Endothelial cell of umbilical vein (primary cell): ENCODE data around the gene PAGE5. TPM values are rescaled to one million over a fixed set of nuclear protein-coding genes. Genes with fewer than 3 reads are reported as not detected.

Source experiments
- Bru-seq: library from RNA; stranded (reverse); fragments of 400-500 nt; gene quantifications from one replicate; lab custom pipeline; 2021; lab: Mats Ljungman, UMichigan
- BruChase-seq, 2 experiments: library from RNA; stranded (reverse); fragments of 400-500 nt; gene quantifications; one replicate each; lab custom pipeline; 2021; lab: Mats Ljungman, UMichigan
- BruUV-seq: library from RNA; stranded (reverse); fragments of 400-500 nt; replicated peaks from 2 replicates; lab custom pipeline; 2021; lab: Mats Ljungman, UMichigan
- CTCF ChIA-PET: fragments of 300-600, 350-600 bp; sonication (Branson Sonifier 250); formaldehyde crosslinking; loops from one replicate; lab custom pipeline; 2021; ENCODE audit warnings: antibody characterized with exemption, inconsistent platforms; lab: Charles Lee
- POLR2A ChIA-PET: fragments of 300-600, 350-600 bp; sonication (Branson Sonifier 250); formaldehyde crosslinking; loops from one replicate; lab custom pipeline; 2021; ENCODE audit warnings: antibody characterized with exemption, inconsistent platforms; lab: Charles Lee
- DNase-seq: peaks from one replicate; pipeline ENCODE4 v3.0.0-alpha.2; 2011; ENCODE audit warnings: low read depth, low spot score
- FAIRE-seq: peaks from 2 replicates; lab custom pipeline; 2011; peaks lifted over from hg19 to GRCh38; lab: Jason Lieb, UNC
- H2AFZ ChIP-seq: 2 replicates; pipeline ENCODE4 v1.6.0; 2012; ENCODE audit warnings: low read depth, low read length, control low read depth, inconsistent platforms
- H3K27ac ChIP-seq: 2 replicates; pipeline ENCODE4 v1.5.1; 2011; ENCODE audit warnings: low read depth, mild to moderate bottlenecking, control low read depth, low read length, moderate library complexity; ENCODE audit not compliant: insufficient read depth
- H3K27me3 ChIP-seq, 2 experiments: 2 replicates each; pipeline versions ENCODE4 v1.6.0 to v1.6.1; 2011; ENCODE audit warnings: low read length in 2 of 2, mixed read lengths in 1 of 2; ENCODE audit not compliant: control insufficient read depth in 2 of 2, insufficient read depth in 2 of 2
- H3K36me3 ChIP-seq, 2 experiments: 2 replicates in 1 of 2; 3 replicates in 1 of 2; pipeline ENCODE4 v1.5.1; 2011; ENCODE audit warnings: low read length in 2 of 2, mild to moderate bottlenecking in 1 of 2, moderate library complexity in 1 of 2; ENCODE audit not compliant: control insufficient read depth in 2 of 2, insufficient read depth in 2 of 2; ENCODE audit errors: extremely low read depth in 1 of 2
- H3K4me1 ChIP-seq: 3 replicates; pipeline ENCODE4 v1.5.1; 2011; ENCODE audit warnings: mild to moderate bottlenecking, low read length; ENCODE audit not compliant: control insufficient read depth, insufficient read depth; ENCODE audit errors: extremely low read depth
- H3K4me2 ChIP-seq: 2 replicates; pipeline ENCODE4 v1.6.1; 2011; ENCODE audit warnings: low read length, control low read depth, mixed read lengths; ENCODE audit not compliant: insufficient read depth
- H3K4me3 ChIP-seq, 3 experiments: fragments of 200-600 bp in 1 of 3; sonication (generic), shearing (Covaris generic) in 1 of 3; replicated peaks in 1 of 3; 2 replicates each; pipeline ENCODE4 v1.5.1; 2011 to 2016; ENCODE audit warnings: control low read depth in 3 of 3, low read length in 3 of 3, mild to moderate bottlenecking in 2 of 3, inconsistent platforms in 1 of 3, low read depth in 1 of 3, moderate library complexity in 1 of 3; ENCODE audit not compliant: insufficient read depth in 1 of 3
- H3K79me2 ChIP-seq: 2 replicates; pipeline ENCODE4 v1.6.0; 2012; ENCODE audit warnings: low read length, inconsistent platforms; ENCODE audit not compliant: control insufficient read depth, insufficient read depth
- H3K9ac ChIP-seq: replicated peaks from 2 replicates; pipeline ENCODE3; 2011; ENCODE audit warnings: low read length, control low read depth; ENCODE audit not compliant: insufficient read depth; ENCODE audit errors: extremely low read depth
- H3K9me1 ChIP-seq: replicated peaks from 3 replicates; pipeline ENCODE4 v1.6.0; 2011; ENCODE audit warnings: mild to moderate bottlenecking, low read length; ENCODE audit not compliant: control insufficient read depth, insufficient read depth; ENCODE audit errors: extremely low read depth
- H3K9me3 ChIP-seq: replicated peaks from 2 replicates; pipeline ENCODE4 v1.5.1; 2012; ENCODE audit warnings: low read length, inconsistent platforms; ENCODE audit not compliant: control insufficient read depth, insufficient read depth
- H4K20me1 ChIP-seq: replicated peaks from 2 replicates; pipeline ENCODE3; 2011; ENCODE audit warnings: mild to moderate bottlenecking, low read length; ENCODE audit not compliant: control insufficient read depth, insufficient read depth; ENCODE audit errors: extremely low read depth
- JUN ChIP-seq: IDR thresholded peaks from 2 replicates; pipeline ENCODE4 v1.6.1; 2011; ENCODE audit warnings: borderline replicate concordance, low read depth; ENCODE audit not compliant: insufficient read length, insufficient read depth
- MAX ChIP-seq: IDR thresholded peaks from 2 replicates; pipeline ENCODE4 v1.6.1; 2011; ENCODE audit not compliant: insufficient read depth, insufficient read length
- POLR2A ChIP-seq: IDR thresholded peaks from 2 replicates; pipeline ENCODE4 v1.6.1; 2012; ENCODE audit warnings: low read depth, mild to moderate bottlenecking, control low read depth, low read length
- dilution Hi-C: fragments of 300-500 bp; cut with MboI; formaldehyde crosslinking; loops from one replicate; pipeline ENCODE4 v1.15.0; 2019; ENCODE audit warnings: low sequenced_read_pairs; ENCODE audit not compliant: extremely low pct_ligation_motif_present
- intact Hi-C: fragments of 100-400 bp; cut with micrococcal nuclease; formaldehyde crosslinking; loops from one replicate; pipeline ENCODE4 v1.10.0; 2022
- long read RNA-seq: library from polyadenylated mRNA; stranded (forward); transcript quantifications from one replicate; pipeline ENCODE4 v2.0.0, GENCODE V29; 2021
- polyA minus RNA-seq, 3 experiments: library from RNA; depleted of rRNA, polyadenylated mRNA; stranded (reverse); fragments of >200 nt; gene quantifications; 1 replicate in 1 of 3; 2 replicates in 2 of 3; pipeline ENCODE4 v1.2.3, GENCODE V29; 2011
- polyA plus RNA-seq, 4 experiments: library from polyadenylated mRNA; depleted of rRNA in 3 of 4; stranded (reverse) in 3 of 4; unstranded in 1 of 4; fragments of >200 nt; gene quantifications; 2 replicates each; pipeline versions ENCODE4 v1.2.1 to v1.2.3, GENCODE V29; 2011 to 2012; ENCODE audit warnings: missing spikeins in 1 of 4
- total RNA-seq: library from RNA; stranded (reverse); gene quantifications from 2 replicates; pipeline ENCODE4 v1.2.3, GENCODE V29; 2021

The PAGE5 gene
- total RNA-seq (not detected in 2 replicates), polyA plus RNA-seq (not detected in 2 replicates), polyA minus RNA-seq (1.1 and 1.8 TPM in 2 replicates), Bru-seq, nascent RNA (not detected), BruChase-seq, experiment 1, labeled RNA remaining after a 6-hour chase (not detected), BruChase-seq, experiment 2, labeled RNA remaining after a 2-hour chase (not detected)
- polyA plus RNA-seq (2011; cell fraction: cytosol; rRNA removed) = not detected in 2 replicates
- polyA plus RNA-seq (2011; cell fraction: nucleus; rRNA removed) = not detected in 2 replicates
- not detected in 2 replicates for polyA plus RNA-seq (2012)
- not detected for polyA minus RNA-seq (2011; cell fraction: cytosol; rRNA and poly(A)+ RNA removed)
- not detected in 2 replicates for polyA minus RNA-seq (2011; cell fraction: nucleus; rRNA and poly(A)+ RNA removed)
- long read RNA-seq = 0 reads

GRCh38 chrX:55220119-55220794 lies at the start of gene PAGE5:
Gene PAGE5, plus strand, starts transcription at chrX:55220346. Its CDS starts 1,037 bp downstream, at chrX:55221383.
- DNase-seq (no peak), FAIRE-seq (no peak)
- H3K9ac ChIP-seq = no peak within 1 kb of the TSS
- no peaks in the 10 kb centered on the region for H3K79me2 ChIP-seq
- no peak within 1 kb of the TSS for H3K4me2 ChIP-seq
- no peaks in the 10 kb centered on the region for H3K36me3 ChIP-seq
- dilution Hi-C loops = no loop called here
- no TSS peak for BruUV-seq
- intact Hi-C loops = no loop called here
- TF ChIP-seq POLR2A (no peak), JUN (no peak)
- no peak within 1 kb of the TSS for H3K27ac ChIP-seq
- no peaks in the 10 kb centered on the region for H4K20me1 ChIP-seq
- ChIA-PET POLR2A (no interaction called here), CTCF (no interaction called here)
- no peaks in the 10 kb centered on the region for H3K4me1 ChIP-seq
- H2AFZ ChIP-seq = no peak within 1 kb of the TSS
- H3K4me3 ChIP-seq = no peak within 1 kb of the TSS
- H3K9me1 ChIP-seq = no peaks in the 10 kb centered on the region
- no peaks in the 10 kb centered on the region for H3K27me3 ChIP-seq
- H3K9me3 ChIP-seq = no peaks in the 10 kb centered on the region

GRCh38 chrX:55187281-55187680 lies 32.9 kb upstream of the PAGE5 start:
- dilution Hi-C loops (no loop called here), intact Hi-C loops (no loop called here)
- no peak for DNase-seq
- H4K20me1 ChIP-seq = no peaks in the 10 kb centered on the region
- H3K9ac ChIP-seq = no peak overlapping the region
- no peaks in the 10 kb centered on the region for H3K4me1 ChIP-seq
- no peak for FAIRE-seq
- CTCF ChIA-PET = no interaction called here
- BruUV-seq = no TSS peak
- no peaks in the 10 kb centered on the region for H3K36me3 ChIP-seq
- no peaks in the 10 kb centered on the region for H3K9me1 ChIP-seq
- H2AFZ ChIP-seq = no peak overlapping the region
- no peak overlapping the region for H3K4me2 ChIP-seq
- no peak for TF ChIP-seq MAX
- no peaks in the 10 kb centered on the region for H3K27me3 ChIP-seq
- H3K9me3 ChIP-seq = no peaks in the 10 kb centered on the region
- H3K79me2 ChIP-seq = no peaks in the 10 kb centered on the region
- POLR2A ChIA-PET = no interaction called here
- H3K4me3 ChIP-seq = no peak overlapping the region
- no peak overlapping the region for H3K27ac ChIP-seq
